PC-3 (cell line): ENCODE data around the gene COL9A3. TPM values are rescaled to one million over a fixed set of nuclear protein-coding genes. Genes with fewer than 3 reads are reported as not detected.

Source experiments
- ATAC-seq: fragments of 200-7000 bp; cut with Tn5 transposase; 2 replicates; pipeline ENCODE4 v1.9.1; 2020; ENCODE audit warnings: mild to moderate bottlenecking, moderate library complexity
- BruUV-seq: library from RNA; stranded (reverse); fragments of 400-500 nt; replicated peaks from 2 replicates; lab custom pipeline; 2021; lab: Mats Ljungman, UMichigan
- CTCF ChIA-PET: fragments of 300-600 bp; sonication (Branson Sonifier 250); formaldehyde crosslinking; loops from one replicate; lab custom pipeline; 2022; ENCODE audit warnings: antibody characterized with exemption; lab: Charles Lee
- POLR2A ChIA-PET: fragments of 300-600 bp; sonication (Branson Sonifier 250); formaldehyde crosslinking; loops from one replicate; lab custom pipeline; 2022; ENCODE audit warnings: antibody characterized with exemption; ENCODE audit not compliant: unreplicated experiment; lab: Charles Lee
- DNase-seq: peaks from one replicate; pipeline ENCODE4 v3.0.0-alpha.2; 2015
- H2AFZ ChIP-seq: fragments of 300-600 bp; sonication (generic); 2 replicates; pipeline ENCODE4 v1.6.0; 2016; ENCODE audit warnings: antibody characterized with exemption, low read length
- H3F3A ChIP-seq: fragments of 300-600 bp; sonication (generic); one replicate; pipeline ENCODE4 v1.6.0; 2017; ENCODE audit warnings: antibody characterized with exemption, low read length, control low read depth, mild to moderate bottlenecking; ENCODE audit not compliant: unreplicated experiment
- H3K27ac ChIP-seq: fragments of 300-600 bp; sonication (generic); 2 replicates; pipeline ENCODE4 v1.5.1; 2016; ENCODE audit warnings: mild to moderate bottlenecking, low read length
- H3K27me3 ChIP-seq: fragments of 300-600 bp; sonication (generic); 2 replicates; pipeline ENCODE4 v1.6.1; 2016; ENCODE audit warnings: low read length, mixed read lengths
- H3K36me3 ChIP-seq: fragments of 300-600 bp; sonication (generic); 2 replicates; pipeline ENCODE4 v1.6.1; 2016; ENCODE audit warnings: low read depth, mixed run types, low read length, mixed read lengths
- H3K4me1 ChIP-seq: fragments of 300-600 bp; sonication (generic); 2 replicates; pipeline ENCODE4 v1.5.1; 2016; ENCODE audit warnings: low read length; ENCODE audit not compliant: insufficient read depth
- H3K4me2 ChIP-seq: fragments of 300-600 bp; sonication (generic); 2 replicates; pipeline ENCODE4 v1.6.0; 2016; ENCODE audit warnings: low read length
- H3K4me3 ChIP-seq: fragments of 300-600 bp; sonication (generic); 2 replicates; pipeline ENCODE4 v1.5.1; 2016; ENCODE audit warnings: mild to moderate bottlenecking, low read length, mixed read lengths
- H3K79me2 ChIP-seq: fragments of 300-600 bp; sonication (generic); 2 replicates; pipeline ENCODE4 v1.6.1; 2017; ENCODE audit warnings: low read length, mixed read lengths
- H3K9ac ChIP-seq: fragments of 300-600 bp; sonication (generic); 2 replicates; pipeline ENCODE4 v1.6.0; 2016; ENCODE audit warnings: mild to moderate bottlenecking, low read length
- H3K9me2 ChIP-seq: fragments of 300-600 bp; sonication (generic); replicated peaks from 2 replicates; pipeline ENCODE4 v1.6.1; 2016; ENCODE audit warnings: mixed run types, low read length, mixed read lengths
- H3K9me3 ChIP-seq: fragments of 300-600 bp; sonication (generic); 2 replicates; pipeline ENCODE4 v1.6.1; 2016; ENCODE audit warnings: low read length, mixed read lengths
- H4K20me1 ChIP-seq: fragments of 300-600 bp; sonication (generic); 2 replicates; pipeline ENCODE4 v1.6.1; 2016; ENCODE audit warnings: low read length, mixed read lengths
- CTCF ChIP-seq: fragments of 300-600 bp; sonication (generic); conservative IDR thresholded peaks from 2 replicates; pipeline ENCODE4 v1.5.1; 2017; ENCODE audit warnings: antibody characterized with exemption, low read depth, mild to moderate bottlenecking, low read length
- EZH2 ChIP-seq: fragments of 300-600 bp; sonication (generic); IDR thresholded peaks from one replicate; pipeline ENCODE4 v1.6.1; 2017; ENCODE audit warnings: antibody characterized with exemption, mild to moderate bottlenecking, low read length; ENCODE audit not compliant: unreplicated experiment
- EZH2phosphoT487 ChIP-seq: fragments of 300-600 bp; sonication (generic); IDR thresholded peaks from 2 replicates; pipeline ENCODE4 v1.6.1; 2018; ENCODE audit warnings: mild to moderate bottlenecking, antibody characterized with exemption, low read length, borderline replicate concordance
- intact Hi-C: fragments of 100-400 bp; cut with micrococcal nuclease; formaldehyde crosslinking; loops from 2 replicates; pipeline ENCODE4 v1.9.0; 2023
- total RNA-seq: library from RNA; depleted of rRNA; stranded (reverse); fragments of >200 nt; gene quantifications from 2 replicates; pipeline ENCODE4 v1.2.3, GENCODE V29; 2014

The COL9A3 gene
- total RNA-seq, 1 experiment from 2014 or later, result 14.3 TPM

GRCh38 chr20:62816031-62816883, 593 bp upstream of the COL9A3 start:
- no peak overlapping the region for H3K9ac ChIP-seq
- H3K27me3 ChIP-seq, result peaks cover 19% of the 10 kb centered on the region
- peaks cover 33% of the 10 kb centered on the region for H3K4me1 ChIP-seq
- H3K9me3 ChIP-seq, result no peaks in the 10 kb centered on the region
- H3K36me3 ChIP-seq, result no peaks in the 10 kb centered on the region; the same call in 1 of the 2 replicates
- intact Hi-C loops, result no loop called here
- CTCF ChIA-PET, result interaction anchor here (0.8 kb wide), 1 partner anchor 31 kb away, joined by 4 read pairs; no protein-coding TSS in a partner anchor
- H3K4me2 ChIP-seq, result peak overlapping the region; percentile 83
- peak overlapping the region; percentile 48; the same call in 1 of the 2 replicates for H2AFZ ChIP-seq
- POLR2A ChIA-PET, result no interaction called here
- DNase-seq (no peak), ATAC-seq (no peak)
- H3K79me2 ChIP-seq, result no peaks in the 10 kb centered on the region
- H3F3A ChIP-seq, result no peaks in the 10 kb centered on the region
- H3K9me2 ChIP-seq, result no peaks in the 10 kb centered on the region
- no TSS peak for BruUV-seq
- H3K4me3 ChIP-seq, result peak overlapping the region; percentile 64
- TF ChIP-seq EZH2phosphoT487 (peak; percentile 42; the same call in 1 of the 2 replicates), CTCF (no peak), EZH2 (peak; percentile 76)
- no peaks in the 10 kb centered on the region for H4K20me1 ChIP-seq
- H3K27ac ChIP-seq, result no peak overlapping the region

GRCh38 chr20:62817975-62818591, 1.2 kb downstream of the COL9A3 start:
- intact Hi-C loops, result no loop called here
- POLR2A ChIA-PET, result no interaction called here
- no peaks in the 10 kb centered on the region for H3F3A ChIP-seq
- no peaks in the 10 kb centered on the region for H3K79me2 ChIP-seq
- no peaks in the 10 kb centered on the region for H4K20me1 ChIP-seq
- BruUV-seq, result no TSS peak
- peaks cover 33% of the 10 kb centered on the region for H3K4me1 ChIP-seq
- 0 out of 2 replicates have a peak overlapping the region, but pooled peaks have one; percentile 3 for H3K4me2 ChIP-seq
- H3K36me3 ChIP-seq, result no peaks in the 10 kb centered on the region
- H3K9ac ChIP-seq, result no peak overlapping the region
- no peak for ATAC-seq
- H3K27me3 ChIP-seq, result peaks cover 19% of the 10 kb centered on the region
- H2AFZ ChIP-seq, result no peak overlapping the region
- no peak overlapping the region for H3K27ac ChIP-seq
- CTCF ChIA-PET, result no interaction called here
- no peak overlapping the region for H3K4me3 ChIP-seq
- no peaks in the 10 kb centered on the region for H3K9me2 ChIP-seq
- no peaks in the 10 kb centered on the region for H3K9me3 ChIP-seq
- TF ChIP-seq EZH2phosphoT487, result no peak
- TF ChIP-seq CTCF, result no peak
- no peak for TF ChIP-seq EZH2
- DNase-seq, result no peak
